WTC11 (cell line): ENCODE data around the gene PHLPP1. TPM values are rescaled to one million over a fixed set of nuclear protein-coding genes. Genes with fewer than 3 reads are reported as not detected.

Experiments used
- ATAC-seq: fragments of 200-7000 bp; cut with Tn5 transposase; 2 replicates; pipeline ENCODE4 v1.10.0; 2021; ENCODE audit warnings: mild to moderate bottlenecking, moderate library complexity
- CTCF ChIA-PET: fragments of 300-600 bp; sonication (Branson Sonifier 250); formaldehyde crosslinking; loops from one replicate; lab custom pipeline; 2021; ENCODE audit warnings: antibody characterized with exemption; lab: Charles Lee
- POLR2A ChIA-PET: fragments of 350-600 bp; sonication (Branson Sonifier 250); formaldehyde crosslinking; loops from one replicate; lab custom pipeline; 2021; ENCODE audit warnings: antibody characterized with exemption; lab: Charles Lee
- DNase-seq: peaks from one replicate; pipeline ENCODE4 v3.0.0; 2021; ENCODE audit warnings: low spot score
- H3K27ac Mint-ChIP-seq: 2 replicates; pipeline ENCODE4 v1.8.0; 2021; ENCODE audit warnings: mixed read lengths
- H3K27me3 Mint-ChIP-seq: 2 replicates; pipeline ENCODE4 v1.8.0; 2021; ENCODE audit warnings: low read depth, mild to moderate bottlenecking, moderate library complexity, mixed read lengths
- H3K36me3 Mint-ChIP-seq: 2 replicates; pipeline ENCODE4 v1.8.0; 2021; ENCODE audit warnings: mixed read lengths
- H3K4me1 Mint-ChIP-seq: 2 replicates; pipeline ENCODE4 v1.8.0; 2022; ENCODE audit warnings: mixed read lengths
- H3K4me3 Mint-ChIP-seq: 2 replicates; pipeline ENCODE4 v1.8.0; 2021; ENCODE audit warnings: mild to moderate bottlenecking, moderate library complexity, mixed read lengths
- H3K9me3 Mint-ChIP-seq: 2 replicates; pipeline ENCODE4 v1.8.0; 2021; ENCODE audit warnings: mixed read lengths
- ATF1 ChIP-seq: sonication (generic); formaldehyde crosslinking; IDR thresholded peaks from 2 replicates; pipeline ENCODE4 v1.8.1; 2023; ENCODE audit warnings: mild to moderate bottlenecking, moderate library complexity, missing genetic modification reagents
- CBFB ChIP-seq: sonication (generic); formaldehyde crosslinking; IDR thresholded peaks from 2 replicates; pipeline ENCODE4 v1.8.1; 2022; ENCODE audit warnings: mild to moderate bottlenecking, low read depth, missing genetic modification reagents
- ESRRA ChIP-seq: sonication (generic); formaldehyde crosslinking; IDR thresholded peaks from 2 replicates; pipeline ENCODE4 v1.8.1; 2022; ENCODE audit warnings: mild to moderate bottlenecking, missing genetic modification reagents, borderline replicate concordance
- ETV6 ChIP-seq: sonication (generic); formaldehyde crosslinking; IDR thresholded peaks from 2 replicates; pipeline ENCODE4 v1.8.1; 2022; ENCODE audit warnings: mild to moderate bottlenecking, missing genetic modification reagents
- FOXK1 ChIP-seq: sonication (generic); formaldehyde crosslinking; IDR thresholded peaks from 2 replicates; pipeline ENCODE4 v1.8.0; 2022; ENCODE audit warnings: mild to moderate bottlenecking, moderate library complexity, missing genetic modification reagents
- GTF2I ChIP-seq: fragments of 250-450 bp; sonication (Bioruptor Pico); conservative IDR thresholded peaks from 2 replicates; pipeline ENCODE4 v1.4.0; 2021; ENCODE audit warnings: mild to moderate bottlenecking
- HMGA2 ChIP-seq: fragments of 250-450 bp; sonication (Bioruptor Pico); IDR thresholded peaks from 2 replicates; pipeline ENCODE4 v1.4.0; 2021; ENCODE audit warnings: mild to moderate bottlenecking, moderate library complexity
- IRF2 ChIP-seq: sonication (generic); formaldehyde crosslinking; IDR thresholded peaks from 2 replicates; pipeline ENCODE4 v1.8.0; 2022; ENCODE audit warnings: low read depth, missing genetic modification reagents, borderline replicate concordance
- MXD4 ChIP-seq: fragments of 250-450 bp; sonication (Bioruptor Pico); IDR thresholded peaks from 2 replicates; pipeline ENCODE4 v1.8.0; 2021; ENCODE audit warnings: mild to moderate bottlenecking, moderate library complexity, borderline replicate concordance
- MYBL2 ChIP-seq: sonication (generic); formaldehyde crosslinking; IDR thresholded peaks from 2 replicates; pipeline ENCODE4 v1.8.1; 2023; ENCODE audit warnings: mild to moderate bottlenecking, moderate library complexity, missing genetic modification reagents
- NFE2L1 ChIP-seq: sonication (generic); formaldehyde crosslinking; IDR thresholded peaks from 2 replicates; pipeline ENCODE4 v1.8.1; 2023; ENCODE audit warnings: missing genetic modification reagents
- RELA ChIP-seq: sonication (generic); formaldehyde crosslinking; IDR thresholded peaks from 2 replicates; pipeline ENCODE4 v1.8.1; 2022; ENCODE audit warnings: missing genetic modification reagents, mild to moderate bottlenecking, borderline replicate concordance
- TEAD4 ChIP-seq: sonication (generic); formaldehyde crosslinking; IDR thresholded peaks from 2 replicates; pipeline ENCODE4 v1.8.0; 2022; ENCODE audit warnings: mild to moderate bottlenecking, missing genetic modification reagents
- TP53 ChIP-seq: sonication (generic); formaldehyde crosslinking; IDR thresholded peaks from 2 replicates; pipeline ENCODE4 v1.8.1; 2023; ENCODE audit warnings: mild to moderate bottlenecking, missing genetic modification reagents
- ZNF138 ChIP-seq: sonication (generic); formaldehyde crosslinking; conservative IDR thresholded peaks from 2 replicates; pipeline ENCODE4 v1.8.1; 2022; ENCODE audit warnings: mild to moderate bottlenecking, moderate library complexity, missing genetic modification reagents
- ZNF317 ChIP-seq: sonication (generic); formaldehyde crosslinking; IDR thresholded peaks from 2 replicates; pipeline ENCODE4 v1.8.1; 2023; ENCODE audit warnings: low read depth, mild to moderate bottlenecking, moderate library complexity, missing genetic modification reagents, borderline replicate concordance
- total RNA-seq: library from RNA; stranded (reverse); gene quantifications from 3 replicates; pipeline ENCODE4 v1.2.3, GENCODE V29; 2021
- TF ChIP-seq, protein P1 (sequence below): sonication (generic); formaldehyde crosslinking; IDR thresholded peaks from 2 replicates; pipeline ENCODE4 v1.8.1; 2023; ENCODE audit warnings: mild to moderate bottlenecking, moderate library complexity, missing genetic modification reagents
- TF ChIP-seq, protein P2 (sequence below): sonication (generic); formaldehyde crosslinking; IDR thresholded peaks from 2 replicates; pipeline ENCODE4 v1.8.1; 2023; ENCODE audit warnings: mild to moderate bottlenecking, missing genetic modification reagents, moderate library complexity
- TF ChIP-seq, protein P3 (sequence below): sonication (generic); formaldehyde crosslinking; IDR thresholded peaks from 2 replicates; pipeline ENCODE4 v1.8.1; 2023; ENCODE audit warnings: mild to moderate bottlenecking, missing genetic modification reagents, moderate library complexity
- TF ChIP-seq, protein P4 (sequence below): sonication (generic); formaldehyde crosslinking; IDR thresholded peaks from 2 replicates; pipeline ENCODE4 v1.8.0; 2022; ENCODE audit warnings: mild to moderate bottlenecking, missing genetic modification reagents
- TF ChIP-seq, protein P5 (sequence below): sonication (generic); formaldehyde crosslinking; IDR thresholded peaks from 2 replicates; pipeline ENCODE4 v1.8.0; 2022; ENCODE audit warnings: mild to moderate bottlenecking, missing genetic modification reagents
- TF ChIP-seq, protein P6 (sequence below): sonication (generic); formaldehyde crosslinking; IDR thresholded peaks from 2 replicates; pipeline ENCODE4 v1.8.0; 2023; ENCODE audit warnings: mild to moderate bottlenecking, missing genetic modification reagents
- TF ChIP-seq, protein P7 (sequence below): sonication (generic); formaldehyde crosslinking; IDR thresholded peaks from 2 replicates; pipeline ENCODE4 v1.8.0; 2023; ENCODE audit warnings: missing genetic modification reagents
- TF ChIP-seq, protein P8 (sequence below): sonication (generic); formaldehyde crosslinking; IDR thresholded peaks from 2 replicates; pipeline ENCODE4 v1.8.0; 2022; ENCODE audit warnings: mild to moderate bottlenecking, missing genetic modification reagents

Gene PHLPP1
- total RNA-seq, 1 experiment from 2014 or later: 52.0 TPM

DNA sequence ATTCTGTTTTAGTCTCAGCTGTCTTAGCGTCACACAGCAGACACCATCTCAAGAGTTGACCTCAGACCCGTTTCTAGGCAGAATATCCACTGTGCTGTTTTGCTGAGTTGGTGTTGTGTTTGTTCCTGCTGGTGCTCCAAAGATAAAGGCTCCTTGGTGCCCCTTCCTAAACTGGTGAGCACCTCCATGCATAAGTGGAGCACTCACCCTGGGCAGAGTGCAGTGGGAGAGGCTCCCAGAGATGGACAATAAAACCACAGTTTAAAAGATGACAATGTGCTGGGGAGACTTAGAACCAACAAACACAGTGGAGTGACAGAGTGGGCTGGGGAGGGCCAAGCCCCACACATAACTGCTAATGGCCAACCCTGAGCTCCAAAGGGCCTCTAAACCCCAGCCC is 271.1 kb downstream of the PHLPP1 start:
- no peak for TF ChIP-seq TP53 (CRISPR knock-in tag)
- TF ChIP-seq, protein P1, sequence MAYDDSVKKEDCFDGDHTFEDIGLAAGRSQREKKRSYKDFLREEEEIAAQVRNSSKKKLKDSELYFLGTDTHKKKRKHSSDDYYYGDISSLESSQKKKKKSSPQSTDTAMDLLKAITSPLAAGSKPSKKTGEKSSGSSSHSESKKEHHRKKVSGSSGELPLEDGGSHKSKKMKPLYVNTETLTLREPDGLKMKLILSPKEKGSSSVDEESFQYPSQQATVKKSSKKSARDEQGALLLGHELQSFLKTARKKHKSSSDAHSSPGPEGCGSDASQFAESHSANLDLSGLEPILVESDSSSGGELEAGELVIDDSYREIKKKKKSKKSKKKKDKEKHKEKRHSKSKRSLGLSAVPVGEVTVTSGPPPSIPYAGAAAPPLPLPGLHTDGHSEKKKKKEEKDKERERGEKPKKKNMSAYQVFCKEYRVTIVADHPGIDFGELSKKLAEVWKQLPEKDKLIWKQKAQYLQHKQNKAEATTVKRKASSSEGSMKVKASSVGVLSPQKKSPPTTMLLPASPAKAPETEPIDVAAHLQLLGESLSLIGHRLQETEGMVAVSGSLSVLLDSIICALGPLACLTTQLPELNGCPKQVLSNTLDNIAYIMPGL (CRISPR knock-in tag): no peak
- TF ChIP-seq, protein P2, sequence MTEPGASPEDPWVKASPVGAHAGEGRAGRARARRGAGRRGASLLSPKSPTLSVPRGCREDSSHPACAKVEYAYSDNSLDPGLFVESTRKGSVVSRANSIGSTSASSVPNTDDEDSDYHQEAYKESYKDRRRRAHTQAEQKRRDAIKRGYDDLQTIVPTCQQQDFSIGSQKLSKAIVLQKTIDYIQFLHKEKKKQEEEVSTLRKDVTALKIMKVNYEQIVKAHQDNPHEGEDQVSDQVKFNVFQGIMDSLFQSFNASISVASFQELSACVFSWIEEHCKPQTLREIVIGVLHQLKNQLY (CRISPR knock-in tag): no peak
- TF ChIP-seq MYBL2: no peak
- no peak for TF ChIP-seq GTF2I (CRISPR knock-in tag)
- TF ChIP-seq MXD4: no peak
- no peak for TF ChIP-seq ATF1
- TF ChIP-seq, protein P3, sequence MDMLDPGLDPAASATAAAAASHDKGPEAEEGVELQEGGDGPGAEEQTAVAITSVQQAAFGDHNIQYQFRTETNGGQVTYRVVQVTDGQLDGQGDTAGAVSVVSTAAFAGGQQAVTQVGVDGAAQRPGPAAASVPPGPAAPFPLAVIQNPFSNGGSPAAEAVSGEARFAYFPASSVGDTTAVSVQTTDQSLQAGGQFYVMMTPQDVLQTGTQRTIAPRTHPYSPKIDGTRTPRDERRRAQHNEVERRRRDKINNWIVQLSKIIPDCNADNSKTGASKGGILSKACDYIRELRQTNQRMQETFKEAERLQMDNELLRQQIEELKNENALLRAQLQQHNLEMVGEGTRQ (CRISPR knock-in tag): no peak
- no peak for TF ChIP-seq ETV6 (CRISPR knock-in tag)
- no peak for TF ChIP-seq CBFB (CRISPR knock-in tag)
- TF ChIP-seq ZNF317 (CRISPR knock-in tag): no peak
- no peak for TF ChIP-seq HMGA2 (CRISPR knock-in tag)
- POLR2A ChIA-PET: no interaction called here
- Mint-ChIP-seq H3K9me3 (peaks cover 13% of the 10 kb centered on the region), H3K4me3 (no peak overlapping the region), H3K27me3 (no peaks in the 10 kb centered on the region; the same call in 1 of the 2 replicates), H3K4me1 (peaks cover 13% of the 10 kb centered on the region), H3K27ac (no peak overlapping the region), H3K36me3 (peaks cover 8% of the 10 kb centered on the region; the same call in 1 of the 2 replicates)
- CTCF ChIA-PET: interaction anchor here (1.3 kb wide), 1 partner anchor 396 kb away, joined by 3 read pairs; no protein-coding TSS in a partner anchor
- ATAC-seq (no peak), DNase-seq (no peak)

DNA sequence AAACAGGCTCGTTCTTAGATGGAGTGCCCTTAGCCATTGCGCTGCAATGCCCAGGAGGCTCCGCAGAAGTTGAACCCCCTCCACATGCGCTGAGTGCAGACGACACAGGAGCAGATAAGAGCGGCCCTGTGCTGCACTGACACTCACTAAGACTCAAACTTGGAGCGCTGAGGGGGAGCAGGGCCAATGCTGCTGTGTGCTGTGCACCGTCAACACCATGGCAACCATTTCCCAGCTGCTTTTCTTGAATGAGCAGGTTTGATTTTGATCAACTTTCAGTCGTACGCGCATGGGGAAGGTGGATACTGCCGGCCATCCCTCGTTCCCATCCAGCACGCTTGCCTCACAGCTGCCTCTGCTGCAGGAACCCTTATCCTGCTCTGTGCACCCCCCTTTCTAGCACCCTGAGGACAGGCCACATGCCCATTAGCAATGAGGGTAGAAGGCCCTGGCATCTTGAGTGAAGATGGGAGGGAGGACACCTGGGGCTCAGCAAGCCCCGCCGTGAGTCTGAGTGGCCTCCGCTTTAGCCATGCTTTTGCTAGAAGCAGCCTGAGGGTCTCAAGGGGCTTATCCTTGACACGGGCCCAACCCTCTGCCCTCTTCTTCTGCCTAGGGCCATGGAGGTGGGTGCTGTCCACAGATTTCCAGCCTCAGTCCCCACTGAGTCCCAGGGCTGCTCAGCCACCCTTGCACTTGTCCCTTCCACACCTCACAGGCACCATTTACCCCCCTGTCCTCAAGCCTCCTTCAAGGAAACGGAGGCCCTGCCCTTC is 271.9 kb downstream of the PHLPP1 start:
- peaks cover 16% of the 10 kb centered on the region for H3K9me3 Mint-ChIP-seq
- no peak overlapping the region for H3K4me3 Mint-ChIP-seq
- no peak for ATAC-seq
- peaks cover 8% of the 10 kb centered on the region; the same call in 1 of the 2 replicates for H3K36me3 Mint-ChIP-seq
- DNase-seq: no peak
- H3K4me1 Mint-ChIP-seq: peaks cover 7% of the 10 kb centered on the region; the same call in 1 of the 2 replicates
- POLR2A ChIA-PET: no interaction called here
- CTCF ChIA-PET: interaction anchor here (0.8 to 1.3 kb wide), 2 partner anchors 396 to 400 kb away, joined by 3 read pairs; no protein-coding TSS in a partner anchor
- no peaks in the 10 kb centered on the region; the same call in 1 of the 2 replicates for H3K27me3 Mint-ChIP-seq
- no peak overlapping the region for H3K27ac Mint-ChIP-seq
- TF ChIP-seq ATF1: no peak
- TF ChIP-seq RELA (CRISPR knock-in tag): no peak
- TF ChIP-seq ZNF138: no peak
- TF ChIP-seq, protein P4, sequence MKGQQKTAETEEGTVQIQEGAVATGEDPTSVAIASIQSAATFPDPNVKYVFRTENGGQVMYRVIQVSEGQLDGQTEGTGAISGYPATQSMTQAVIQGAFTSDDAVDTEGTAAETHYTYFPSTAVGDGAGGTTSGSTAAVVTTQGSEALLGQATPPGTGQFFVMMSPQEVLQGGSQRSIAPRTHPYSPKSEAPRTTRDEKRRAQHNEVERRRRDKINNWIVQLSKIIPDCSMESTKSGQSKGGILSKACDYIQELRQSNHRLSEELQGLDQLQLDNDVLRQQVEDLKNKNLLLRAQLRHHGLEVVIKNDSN: no peak
- TF ChIP-seq, protein P5, sequence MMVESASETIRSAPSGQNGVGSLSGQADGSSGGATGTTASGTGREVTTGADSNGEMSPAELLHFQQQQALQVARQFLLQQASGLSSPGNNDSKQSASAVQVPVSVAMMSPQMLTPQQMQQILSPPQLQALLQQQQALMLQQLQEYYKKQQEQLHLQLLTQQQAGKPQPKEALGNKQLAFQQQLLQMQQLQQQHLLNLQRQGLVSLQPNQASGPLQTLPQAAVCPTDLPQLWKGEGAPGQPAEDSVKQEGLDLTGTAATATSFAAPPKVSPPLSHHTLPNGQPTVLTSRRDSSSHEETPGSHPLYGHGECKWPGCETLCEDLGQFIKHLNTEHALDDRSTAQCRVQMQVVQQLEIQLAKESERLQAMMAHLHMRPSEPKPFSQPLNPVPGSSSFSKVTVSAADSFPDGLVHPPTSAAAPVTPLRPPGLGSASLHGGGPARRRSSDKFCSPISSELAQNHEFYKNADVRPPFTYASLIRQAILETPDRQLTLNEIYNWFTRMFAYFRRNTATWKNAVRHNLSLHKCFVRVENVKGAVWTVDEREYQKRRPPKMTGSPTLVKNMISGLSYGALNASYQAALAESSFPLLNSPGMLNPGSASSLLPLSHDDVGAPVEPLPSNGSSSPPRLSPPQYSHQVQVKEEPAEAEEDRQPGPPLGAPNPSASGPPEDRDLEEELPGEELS (CRISPR knock-in tag): no peak
- no peak for TF ChIP-seq IRF2 (CRISPR knock-in tag)
- TF ChIP-seq TEAD4 (CRISPR knock-in tag): no peak
- TF ChIP-seq, protein P6, sequence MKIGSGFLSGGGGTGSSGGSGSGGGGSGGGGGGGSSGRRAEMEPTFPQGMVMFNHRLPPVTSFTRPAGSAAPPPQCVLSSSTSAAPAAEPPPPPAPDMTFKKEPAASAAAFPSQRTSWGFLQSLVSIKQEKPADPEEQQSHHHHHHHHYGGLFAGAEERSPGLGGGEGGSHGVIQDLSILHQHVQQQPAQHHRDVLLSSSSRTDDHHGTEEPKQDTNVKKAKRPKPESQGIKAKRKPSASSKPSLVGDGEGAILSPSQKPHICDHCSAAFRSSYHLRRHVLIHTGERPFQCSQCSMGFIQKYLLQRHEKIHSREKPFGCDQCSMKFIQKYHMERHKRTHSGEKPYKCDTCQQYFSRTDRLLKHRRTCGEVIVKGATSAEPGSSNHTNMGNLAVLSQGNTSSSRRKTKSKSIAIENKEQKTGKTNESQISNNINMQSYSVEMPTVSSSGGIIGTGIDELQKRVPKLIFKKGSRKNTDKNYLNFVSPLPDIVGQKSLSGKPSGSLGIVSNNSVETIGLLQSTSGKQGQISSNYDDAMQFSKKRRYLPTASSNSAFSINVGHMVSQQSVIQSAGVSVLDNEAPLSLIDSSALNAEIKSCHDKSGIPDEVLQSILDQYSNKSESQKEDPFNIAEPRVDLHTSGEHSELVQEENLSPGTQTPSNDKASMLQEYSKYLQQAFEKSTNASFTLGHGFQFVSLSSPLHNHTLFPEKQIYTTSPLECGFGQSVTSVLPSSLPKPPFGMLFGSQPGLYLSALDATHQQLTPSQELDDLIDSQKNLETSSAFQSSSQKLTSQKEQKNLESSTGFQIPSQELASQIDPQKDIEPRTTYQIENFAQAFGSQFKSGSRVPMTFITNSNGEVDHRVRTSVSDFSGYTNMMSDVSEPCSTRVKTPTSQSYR (CRISPR knock-in tag): no peak
- TF ChIP-seq, protein P7, sequence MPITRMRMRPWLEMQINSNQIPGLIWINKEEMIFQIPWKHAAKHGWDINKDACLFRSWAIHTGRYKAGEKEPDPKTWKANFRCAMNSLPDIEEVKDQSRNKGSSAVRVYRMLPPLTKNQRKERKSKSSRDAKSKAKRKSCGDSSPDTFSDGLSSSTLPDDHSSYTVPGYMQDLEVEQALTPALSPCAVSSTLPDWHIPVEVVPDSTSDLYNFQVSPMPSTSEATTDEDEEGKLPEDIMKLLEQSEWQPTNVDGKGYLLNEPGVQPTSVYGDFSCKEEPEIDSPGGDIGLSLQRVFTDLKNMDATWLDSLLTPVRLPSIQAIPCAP (CRISPR knock-in tag): no peak
- no peak for TF ChIP-seq ESRRA
- TF ChIP-seq ETV6 (CRISPR knock-in tag): no peak
- TF ChIP-seq, protein P8, sequence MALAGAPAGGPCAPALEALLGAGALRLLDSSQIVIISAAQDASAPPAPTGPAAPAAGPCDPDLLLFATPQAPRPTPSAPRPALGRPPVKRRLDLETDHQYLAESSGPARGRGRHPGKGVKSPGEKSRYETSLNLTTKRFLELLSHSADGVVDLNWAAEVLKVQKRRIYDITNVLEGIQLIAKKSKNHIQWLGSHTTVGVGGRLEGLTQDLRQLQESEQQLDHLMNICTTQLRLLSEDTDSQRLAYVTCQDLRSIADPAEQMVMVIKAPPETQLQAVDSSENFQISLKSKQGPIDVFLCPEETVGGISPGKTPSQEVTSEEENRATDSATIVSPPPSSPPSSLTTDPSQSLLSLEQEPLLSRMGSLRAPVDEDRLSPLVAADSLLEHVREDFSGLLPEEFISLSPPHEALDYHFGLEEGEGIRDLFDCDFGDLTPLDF: no peak
- TF ChIP-seq NFE2L1: no peak
- TF ChIP-seq MYBL2: no peak
- no peak for TF ChIP-seq FOXK1 (CRISPR knock-in tag)
